Hepatocyte (in vitro differentiated cells): ENCODE data around the gene GAL3ST2. TPM values are rescaled to one million over a fixed set of nuclear protein-coding genes. Genes with fewer than 3 reads are reported as not detected.

ENCODE experiments used
- DNase-seq: peaks from one replicate; pipeline ENCODE4 v3.0.0-alpha.2; 2016; ENCODE audit warnings: low spot score
- H2AFZ ChIP-seq: fragments of 200-600 bp; sonication (generic); 2 replicates; pipeline ENCODE4 v1.6.0; 2016; ENCODE audit warnings: antibody characterized with exemption, mild to moderate bottlenecking
- H3K27ac ChIP-seq: fragments of 200-600 bp; sonication (generic); 2 replicates; pipeline ENCODE4 v1.5.1; 2016; ENCODE audit warnings: mild to moderate bottlenecking
- H3K27me3 ChIP-seq: fragments of 200-600 bp; sonication (generic); 2 replicates; pipeline ENCODE4 v1.6.1; 2016
- H3K36me3 ChIP-seq: fragments of 200-600 bp; sonication (generic); replicated peaks from 2 replicates; pipeline ENCODE4 v1.5.1; 2016; ENCODE audit warnings: low read depth; ENCODE audit not compliant: insufficient read depth
- H3K4me1 ChIP-seq: fragments of 200-600 bp; sonication (generic); 2 replicates; pipeline ENCODE4 v1.5.1; 2016; ENCODE audit warnings: mild to moderate bottlenecking, moderate library complexity; ENCODE audit not compliant: insufficient read depth
- H3K4me2 ChIP-seq: fragments of 200-600 bp; sonication (generic); 2 replicates; pipeline ENCODE4 v1.6.0; 2016
- H3K4me3 ChIP-seq: fragments of 200-600 bp; sonication (generic); 2 replicates; pipeline ENCODE4 v1.5.1; 2016; ENCODE audit warnings: mild to moderate bottlenecking
- H3K79me2 ChIP-seq: fragments of 200-600 bp; sonication (generic); 2 replicates; pipeline ENCODE4 v1.6.0; 2017; ENCODE audit warnings: mild to moderate bottlenecking
- H3K9me2 ChIP-seq: fragments of 200-600 bp; sonication (generic); replicated peaks from 2 replicates; pipeline ENCODE4 v1.6.0; 2017; ENCODE audit warnings: mild to moderate bottlenecking; ENCODE audit not compliant: insufficient read depth
- H3K9me3 ChIP-seq: fragments of 200-600 bp; sonication (generic); 2 replicates; pipeline ENCODE4 v1.5.1; 2016; ENCODE audit warnings: low read depth, mild to moderate bottlenecking
- H4K20me1 ChIP-seq: fragments of 200-600 bp; sonication (generic); 2 replicates; pipeline ENCODE4 v1.6.0; 2016; ENCODE audit warnings: mild to moderate bottlenecking; ENCODE audit not compliant: insufficient read depth, poor library complexity, severe bottlenecking
- EZH2 ChIP-seq: fragments of 200-600 bp; sonication (generic); IDR thresholded peaks from 2 replicates; pipeline ENCODE4 v1.6.1; 2016; ENCODE audit warnings: antibody characterized with exemption, mild to moderate bottlenecking, borderline replicate concordance
- EZH2phosphoT487 ChIP-seq: fragments of 200-600 bp; sonication (generic); IDR thresholded peaks from one replicate; pipeline ENCODE4 v1.6.1; 2018; ENCODE audit warnings: antibody characterized with exemption, mild to moderate bottlenecking, low read depth, moderate library complexity; ENCODE audit not compliant: unreplicated experiment, severe bottlenecking
- WGBS: methylation state at CpG from one replicate; pipeline ENCODE4 v1.1.6; 2016; ENCODE audit warnings: low lambda C conversion rate; ENCODE audit errors: missing lambda C conversion rate; 5-methylcytosine and 5-hydroxymethylcytosine counted together
- polyA plus RNA-seq: library from polyadenylated mRNA; unstranded; fragments of >200 nt; fragmentation: Nextera tagmentation; extraction: Ambion mirVana; gene quantifications from 2 replicates; pipeline ENCODE4 v1.2.1, GENCODE V29; 2016
- total RNA-seq: library from RNA; depleted of rRNA; stranded (reverse); fragments of >200 nt; gene quantifications from 2 replicates; pipeline ENCODE4 v1.2.3, GENCODE V29; 2014
- TF ChIP-seq, protein P1 (sequence below): fragments of 200-600 bp; sonication (generic); IDR thresholded peaks from 2 replicates; pipeline ENCODE4 v1.5.1; 2016; ENCODE audit warnings: antibody characterized with exemption, mild to moderate bottlenecking; ENCODE audit not compliant: poor library complexity

The GAL3ST2 gene
- total and polyA plus RNA-seq, 2 experiments from 2014 or later: 0.53 TPM; not detected in 1

DNA sequence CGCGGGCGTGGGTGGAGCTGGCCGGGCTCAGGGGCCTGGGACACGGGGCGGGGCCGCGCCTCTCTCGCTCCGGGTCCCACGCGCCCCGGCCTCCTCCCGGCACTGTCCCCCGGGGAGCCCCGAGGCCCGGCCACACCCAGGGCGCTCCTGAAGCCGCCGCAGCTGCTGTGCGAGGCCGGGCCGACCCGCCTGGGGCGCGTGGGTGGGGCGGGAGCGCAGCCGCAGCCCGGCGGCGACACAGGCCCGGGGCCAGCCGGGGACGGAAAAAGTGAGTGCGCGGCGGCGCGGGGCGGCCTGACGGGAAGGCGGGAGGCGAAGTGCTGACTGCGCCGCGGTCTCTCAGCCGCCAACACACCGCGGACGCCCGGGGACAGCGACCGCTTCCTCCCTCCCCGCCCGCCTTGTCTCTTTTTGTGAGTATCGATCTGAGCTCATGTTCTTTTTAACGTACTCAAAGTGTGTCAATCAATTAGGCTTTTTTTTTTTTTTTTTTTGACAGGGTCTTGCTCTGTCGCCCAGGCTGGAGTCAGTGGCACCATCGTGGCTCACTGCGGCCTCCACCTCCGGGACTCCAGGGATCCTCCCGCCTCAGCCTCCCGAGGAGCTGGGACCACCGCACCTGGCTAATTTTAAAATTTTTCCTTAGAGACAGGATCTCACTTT is 67.6 kb downstream of the GAL3ST2 start:
- H3K9me3 ChIP-seq: no peaks in the 10 kb centered on the region
- no peaks in the 10 kb centered on the region for H3K4me1 ChIP-seq
- H3K79me2 ChIP-seq: no peaks in the 10 kb centered on the region
- 14% methylated on average over 41 of the region's 65 CpGs for WGBS
- H3K27me3 ChIP-seq: peaks cover 5% of the 10 kb centered on the region
- DNase-seq: peak; percentile 93
- H2AFZ ChIP-seq: no peak overlapping the region
- TF ChIP-seq EZH2: no peak
- TF ChIP-seq, protein P1, sequence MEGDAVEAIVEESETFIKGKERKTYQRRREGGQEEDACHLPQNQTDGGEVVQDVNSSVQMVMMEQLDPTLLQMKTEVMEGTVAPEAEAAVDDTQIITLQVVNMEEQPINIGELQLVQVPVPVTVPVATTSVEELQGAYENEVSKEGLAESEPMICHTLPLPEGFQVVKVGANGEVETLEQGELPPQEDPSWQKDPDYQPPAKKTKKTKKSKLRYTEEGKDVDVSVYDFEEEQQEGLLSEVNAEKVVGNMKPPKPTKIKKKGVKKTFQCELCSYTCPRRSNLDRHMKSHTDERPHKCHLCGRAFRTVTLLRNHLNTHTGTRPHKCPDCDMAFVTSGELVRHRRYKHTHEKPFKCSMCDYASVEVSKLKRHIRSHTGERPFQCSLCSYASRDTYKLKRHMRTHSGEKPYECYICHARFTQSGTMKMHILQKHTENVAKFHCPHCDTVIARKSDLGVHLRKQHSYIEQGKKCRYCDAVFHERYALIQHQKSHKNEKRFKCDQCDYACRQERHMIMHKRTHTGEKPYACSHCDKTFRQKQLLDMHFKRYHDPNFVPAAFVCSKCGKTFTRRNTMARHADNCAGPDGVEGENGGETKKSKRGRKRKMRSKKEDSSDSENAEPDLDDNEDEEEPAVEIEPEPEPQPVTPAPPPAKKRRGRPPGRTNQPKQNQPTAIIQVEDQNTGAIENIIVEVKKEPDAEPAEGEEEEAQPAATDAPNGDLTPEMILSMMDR: peak; percentile 13
- TF ChIP-seq EZH2phosphoT487: no peak
- H3K9me2 ChIP-seq: no peaks in the 10 kb centered on the region
- H3K4me3 ChIP-seq: no peak overlapping the region
- H3K27ac ChIP-seq: no peak overlapping the region
- H3K36me3 ChIP-seq: no peaks in the 10 kb centered on the region
- no peaks in the 10 kb centered on the region for H4K20me1 ChIP-seq
- H3K4me2 ChIP-seq: peak overlapping the region; percentile 76

DNA sequence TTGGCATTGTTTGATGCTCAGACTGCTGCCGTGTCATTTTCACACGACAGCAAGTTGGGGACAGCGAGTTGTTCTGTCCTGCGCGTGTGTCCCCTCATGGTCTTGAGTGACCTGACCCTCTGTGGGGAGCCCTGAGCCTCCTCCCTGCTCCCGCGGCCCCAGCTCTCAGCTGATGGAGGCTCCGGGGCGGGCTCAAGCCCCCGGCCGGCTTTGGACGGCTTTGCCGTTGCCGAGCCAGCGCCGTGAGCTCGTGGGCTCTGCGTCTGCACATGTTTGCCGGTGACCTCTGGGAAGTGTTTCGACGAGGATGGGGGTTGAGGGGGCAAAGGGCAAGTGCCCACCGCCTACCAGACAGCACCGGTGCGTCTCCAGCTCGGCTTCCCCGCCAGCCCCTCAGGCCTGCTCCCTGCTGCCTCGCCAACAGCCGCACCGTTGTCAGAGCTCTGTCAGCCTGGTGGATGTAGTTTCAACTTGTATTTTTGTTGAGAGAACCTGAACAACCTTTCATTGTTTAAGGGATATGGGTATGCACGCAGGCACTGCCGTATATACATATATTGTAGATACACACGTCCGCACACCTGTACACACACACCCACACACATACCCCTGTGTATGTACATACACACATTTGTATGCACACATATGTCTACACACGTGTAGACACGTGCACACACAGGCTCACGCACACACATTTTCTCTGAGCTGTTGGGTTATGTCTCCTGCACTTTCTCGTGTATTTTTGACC is 68.4 kb downstream of the GAL3ST2 start:
- H2AFZ ChIP-seq: no peak overlapping the region
- H3K27ac ChIP-seq: no peak overlapping the region
- no peaks in the 10 kb centered on the region for H3K9me3 ChIP-seq
- H3K79me2 ChIP-seq: no peaks in the 10 kb centered on the region
- H3K36me3 ChIP-seq: no peaks in the 10 kb centered on the region
- no peaks in the 10 kb centered on the region for H4K20me1 ChIP-seq
- H3K4me3 ChIP-seq: no peak overlapping the region
- H3K9me2 ChIP-seq: no peaks in the 10 kb centered on the region
- WGBS: 90% methylated on average over 36 of the region's 37 CpGs
- no peaks in the 10 kb centered on the region for H3K4me1 ChIP-seq
- TF ChIP-seq EZH2phosphoT487: no peak
- no peak for TF ChIP-seq EZH2
- TF ChIP-seq, protein P1: no peak
- peak overlapping the region; percentile 76 for H3K4me2 ChIP-seq
- DNase-seq: no peak
- peaks cover 5% of the 10 kb centered on the region for H3K27me3 ChIP-seq

DNA sequence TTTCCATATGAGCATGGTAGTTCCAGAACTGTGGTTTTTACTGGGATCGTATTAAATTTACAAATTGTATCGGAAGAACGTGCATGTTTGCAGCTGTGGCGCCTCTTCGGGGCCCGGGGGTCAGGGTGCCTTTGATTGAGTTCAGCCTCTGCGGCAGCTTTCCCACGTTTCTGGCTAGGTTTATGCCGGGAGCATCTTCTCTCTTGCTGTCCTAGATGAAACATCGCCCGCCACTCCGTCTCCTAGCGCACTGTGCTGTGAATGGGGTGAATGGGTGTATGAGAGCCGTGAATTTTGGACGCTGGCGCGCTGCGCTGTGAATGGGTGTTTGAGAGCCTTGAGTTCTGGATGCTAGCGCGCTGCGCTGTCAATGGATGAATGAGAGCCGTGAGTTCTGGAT is 69.8 kb downstream of the GAL3ST2 start:
- H2AFZ ChIP-seq: no peak overlapping the region
- H3K4me3 ChIP-seq: no peak overlapping the region
- no peak overlapping the region for H3K27ac ChIP-seq
- no peaks in the 10 kb centered on the region for H3K36me3 ChIP-seq
- WGBS: 92% methylated on average over 22 of the region's 22 CpGs
- no peaks in the 10 kb centered on the region for H4K20me1 ChIP-seq
- DNase-seq: no peak
- TF ChIP-seq, protein P1: no peak
- TF ChIP-seq EZH2phosphoT487 (no peak), EZH2 (no peak)
- H3K9me3 ChIP-seq: no peaks in the 10 kb centered on the region
- H3K4me1 ChIP-seq: no peaks in the 10 kb centered on the region
- no peaks in the 10 kb centered on the region for H3K9me2 ChIP-seq
- H3K27me3 ChIP-seq: peaks cover 5% of the 10 kb centered on the region
- no peak overlapping the region for H3K4me2 ChIP-seq
- no peaks in the 10 kb centered on the region for H3K79me2 ChIP-seq
